Breast epithelium (tissue), 4 donors: ENCODE measurements around the gene PDZD2. TPM values are rescaled to one million over a fixed set of nuclear protein-coding genes. Genes with fewer than 3 reads are reported as not detected.
"Not testable (repeated sequence)": the region's sequence is repeated elsewhere in the genome, so short reads cannot be mapped to it uniquely, and the experiment has no call there.

Experiments used
- DNase-seq, 2 donors: peaks; one replicate each; pipeline ENCODE4 v3.0.0-alpha.2; 2019; ENCODE audit warnings: low spot score in 2 of 2
- H3K27ac ChIP-seq, 2 donors: fragments of 200-600 bp; sonication (generic) in 1 of 2; one replicate each; pipeline ENCODE4 v1.5.1; 2016 to 2019; ENCODE audit warnings: mild to moderate bottlenecking in 1 of 2
- H3K27me3 ChIP-seq, 2 donors: fragments of 200-600 bp; sonication (generic) in 1 of 2; one replicate each; pipeline versions ENCODE4 v1.5.1 to v1.6.0; 2017 to 2019; ENCODE audit warnings: control low read depth in 1 of 2, mild to moderate bottlenecking in 1 of 2
- H3K36me3 ChIP-seq: fragments of 200-600 bp; one replicate; pipeline ENCODE4 v1.5.1; 2019
- H3K4me1 ChIP-seq, 2 donors: fragments of 200-600 bp; sonication (generic); one replicate each; pipeline ENCODE4 v1.5.1; 2016 to 2019; ENCODE audit warnings: control low read depth in 1 of 2
- H3K4me3 ChIP-seq, 3 donors: fragments of 200-600 bp; sonication (generic); 1 replicate in 2 of 3; 2 replicates in 1 of 3; pipeline ENCODE4 v1.5.1; 2016 to 2019; ENCODE audit warnings: mild to moderate bottlenecking in 3 of 3, moderate library complexity in 2 of 3
- H3K9me3 ChIP-seq, 2 donors: fragments of 200-600 bp; sonication (generic) in 1 of 2; one replicate each; pipeline ENCODE4 v1.5.1; 2016 to 2019; ENCODE audit warnings: control low read depth in 1 of 2
- POLR2A ChIP-seq: fragments of 450-650 bp; IDR thresholded peaks from one replicate; pipeline ENCODE4 v1.6.1; 2016; ENCODE audit warnings: antibody characterized with exemption, mild to moderate bottlenecking, moderate library complexity
- POLR2AphosphoS5 ChIP-seq, 3 donors: sonication (generic); formaldehyde crosslinking; IDR thresholded peaks; one replicate each; pipeline ENCODE4 v1.6.1; 2017; ENCODE audit warnings: antibody characterized with exemption in 3 of 3
- intact Hi-C: fragments of 100-400 bp; cut with DNase I; formaldehyde crosslinking; loops from one replicate; pipeline ENCODE4 v1.15.1; 2023; ENCODE audit warnings: low total_unique reads
- total RNA-seq, 3 donors: library from RNA; depleted of rRNA; stranded (reverse); fragments of >200 nt; gene quantifications; one replicate each; pipeline ENCODE4 v1.1.0, GENCODE V29; 2016
- TF ChIP-seq, protein P1 (sequence below), 3 donors: fragments of 450-650 bp; IDR thresholded peaks; one replicate each; pipeline ENCODE4 v1.5.1; 2016 to 2017; ENCODE audit warnings: antibody characterized with exemption in 3 of 3, mild to moderate bottlenecking in 3 of 3, moderate library complexity in 3 of 3

PDZD2 gene
- total RNA-seq, 3 donors from 2014 or later = 16.8 to 23.3 (median 17.7) TPM

DNA sequence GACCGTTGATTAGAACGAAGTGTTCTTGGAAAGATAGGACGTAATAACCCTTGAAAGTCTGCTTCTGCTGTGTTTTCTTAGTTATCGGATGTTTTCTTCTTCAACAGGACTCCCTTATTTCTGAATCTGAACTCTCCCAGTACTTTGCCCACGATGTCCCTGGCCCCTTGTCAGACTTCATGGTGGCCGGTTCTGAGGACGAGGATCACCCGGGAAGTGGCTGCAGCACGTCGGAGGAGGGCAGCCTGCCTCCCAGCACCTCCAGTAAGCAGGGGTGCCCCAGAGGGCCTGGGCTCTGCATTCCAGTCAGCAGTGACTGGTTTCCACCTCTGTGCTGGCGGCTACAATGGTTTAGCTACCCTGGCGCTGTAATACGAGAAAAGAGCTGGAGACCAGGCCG is 433.1 kb downstream of the PDZD2 start:
- H3K27ac ChIP-seq = no peak overlapping the region
- no peak for TF ChIP-seq POLR2AphosphoS5 (IDR thresholded peaks at IDR 0.05)
- TF ChIP-seq POLR2A = no peak
- TF ChIP-seq, protein P1, sequence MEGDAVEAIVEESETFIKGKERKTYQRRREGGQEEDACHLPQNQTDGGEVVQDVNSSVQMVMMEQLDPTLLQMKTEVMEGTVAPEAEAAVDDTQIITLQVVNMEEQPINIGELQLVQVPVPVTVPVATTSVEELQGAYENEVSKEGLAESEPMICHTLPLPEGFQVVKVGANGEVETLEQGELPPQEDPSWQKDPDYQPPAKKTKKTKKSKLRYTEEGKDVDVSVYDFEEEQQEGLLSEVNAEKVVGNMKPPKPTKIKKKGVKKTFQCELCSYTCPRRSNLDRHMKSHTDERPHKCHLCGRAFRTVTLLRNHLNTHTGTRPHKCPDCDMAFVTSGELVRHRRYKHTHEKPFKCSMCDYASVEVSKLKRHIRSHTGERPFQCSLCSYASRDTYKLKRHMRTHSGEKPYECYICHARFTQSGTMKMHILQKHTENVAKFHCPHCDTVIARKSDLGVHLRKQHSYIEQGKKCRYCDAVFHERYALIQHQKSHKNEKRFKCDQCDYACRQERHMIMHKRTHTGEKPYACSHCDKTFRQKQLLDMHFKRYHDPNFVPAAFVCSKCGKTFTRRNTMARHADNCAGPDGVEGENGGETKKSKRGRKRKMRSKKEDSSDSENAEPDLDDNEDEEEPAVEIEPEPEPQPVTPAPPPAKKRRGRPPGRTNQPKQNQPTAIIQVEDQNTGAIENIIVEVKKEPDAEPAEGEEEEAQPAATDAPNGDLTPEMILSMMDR (IDR thresholded peaks at IDR 0.05) = no peak
- no peaks in the 10 kb centered on the region for H3K9me3 ChIP-seq
- intact Hi-C loops = no loop called here
- H3K36me3 ChIP-seq = no peaks in the 10 kb centered on the region
- H3K4me1 ChIP-seq = no peaks in the 10 kb centered on the region
- H3K27me3 ChIP-seq = no peaks in the 10 kb centered on the region
- no peak overlapping the region for H3K4me3 ChIP-seq
- DNase-seq = no peak

DNA sequence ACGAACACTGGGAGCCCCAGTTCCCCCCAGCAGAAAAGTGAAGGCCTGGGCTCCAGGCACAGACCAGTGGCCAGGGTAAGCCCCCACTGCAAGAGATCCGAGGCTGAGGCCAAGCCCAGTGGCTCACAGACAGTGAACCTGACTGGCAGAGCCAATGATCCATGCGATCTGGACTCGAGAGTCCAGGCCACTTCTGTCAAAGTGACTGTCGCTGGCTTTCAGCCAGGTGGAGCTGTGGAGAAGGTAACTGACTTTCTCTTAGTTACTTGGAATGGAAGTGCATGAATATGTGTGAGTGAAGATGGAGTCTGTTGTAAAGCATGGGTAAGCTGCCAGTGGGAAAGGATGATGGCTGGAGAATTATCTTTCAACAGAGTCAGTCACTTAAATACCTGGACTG is 435.5 kb downstream of the PDZD2 start:
- Histone ChIP-seq H3K9me3 (no peaks in the 10 kb centered on the region), H3K27ac (no peak overlapping the region), H3K36me3 (no peaks in the 10 kb centered on the region), H3K4me1 (no peaks in the 10 kb centered on the region), H3K27me3 (no peaks in the 10 kb centered on the region), H3K4me3 (no peak overlapping the region)
- DNase-seq = no peak
- TF ChIP-seq POLR2AphosphoS5 (IDR thresholded peaks at IDR 0.05) (no peak), POLR2A (no peak)
- TF ChIP-seq, protein P1 (IDR thresholded peaks at IDR 0.05) = no peak
- intact Hi-C loops = no loop called here

DNA sequence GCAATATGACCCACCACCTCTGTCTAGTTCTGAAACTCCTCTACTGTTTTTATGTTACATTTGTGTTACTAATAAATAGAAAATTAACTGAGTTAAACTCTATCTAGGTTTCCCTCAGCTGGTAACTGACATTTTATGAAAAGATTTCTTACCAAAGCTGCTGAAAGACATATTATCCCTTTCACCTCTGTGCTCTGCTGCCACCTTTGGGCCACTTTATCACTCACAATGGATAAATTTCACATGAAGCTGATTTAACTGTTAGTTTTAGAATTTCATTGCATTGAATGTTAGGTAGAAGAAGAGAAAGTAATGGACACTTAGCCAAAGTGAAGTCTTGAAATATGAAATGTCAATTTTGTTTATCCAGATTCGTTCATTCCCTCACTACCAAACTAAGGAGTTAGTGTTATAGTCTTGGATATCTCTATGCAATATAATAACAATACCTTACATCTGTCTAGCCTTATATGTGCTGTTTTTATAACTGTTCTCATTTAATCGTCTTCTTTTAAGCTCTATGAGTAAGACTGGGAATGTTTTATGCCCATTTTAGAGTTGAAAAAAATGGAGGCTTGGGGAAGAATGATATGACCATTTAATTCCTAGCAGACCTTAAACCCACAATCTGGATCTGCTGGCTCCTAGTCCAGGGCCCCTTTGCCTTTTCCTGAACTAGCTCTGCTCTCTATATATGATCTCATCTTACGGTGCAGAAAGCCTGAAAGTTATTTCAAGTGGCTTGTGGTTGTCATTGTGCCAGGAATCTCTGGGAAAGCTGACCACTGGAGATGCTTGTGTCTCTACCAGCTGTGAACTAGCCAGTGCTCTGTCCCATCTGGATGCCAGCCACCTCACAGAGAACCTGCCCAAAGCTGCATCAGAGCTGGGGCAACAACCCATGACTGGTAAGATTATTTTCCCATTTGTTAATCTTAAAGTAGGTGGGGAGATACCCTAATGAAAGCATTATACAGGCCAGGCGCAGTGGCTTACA is 438.1 kb downstream of the PDZD2 start:
- DNase-seq = no peak
- no peaks in the 10 kb centered on the region for H3K27me3 ChIP-seq
- H3K9me3 ChIP-seq = no peaks in the 10 kb centered on the region
- H3K4me1 ChIP-seq = no peaks in the 10 kb centered on the region
- TF ChIP-seq POLR2AphosphoS5 (IDR thresholded peaks at IDR 0.05) = no peak
- TF ChIP-seq, protein P1 (IDR thresholded peaks at IDR 0.05) = peak; percentile 33 to 79 (median 66)
- H3K27ac ChIP-seq = no peak overlapping the region
- no peak overlapping the region for H3K4me3 ChIP-seq
- H3K36me3 ChIP-seq = no peaks in the 10 kb centered on the region
- intact Hi-C loops = no loop called here

DNA sequence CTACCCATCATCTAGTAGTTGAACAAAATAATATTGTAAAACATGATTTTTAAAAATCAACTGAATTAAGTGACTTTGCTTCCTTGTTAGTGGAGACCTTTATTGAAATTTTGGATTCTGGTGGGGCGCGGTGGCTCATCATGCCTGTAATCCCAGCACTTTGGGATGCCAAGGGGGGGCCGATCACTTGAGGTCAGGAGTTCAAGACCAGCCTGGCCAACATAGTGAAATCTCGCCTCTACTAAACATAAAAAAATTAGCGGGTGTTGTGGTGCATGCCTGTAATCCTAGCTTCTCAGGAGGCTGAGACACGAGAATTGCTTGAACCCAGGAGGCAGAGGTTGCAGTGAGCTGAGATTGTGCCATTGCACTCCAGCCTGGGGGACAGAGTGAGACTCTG is 439.9 kb downstream of the PDZD2 start:
- H3K9me3 ChIP-seq, H3K36me3 ChIP-seq, H3K4me3 ChIP-seq, H3K4me1 ChIP-seq, H3K27me3 ChIP-seq, H3K27ac ChIP-seq, DNase-seq, intact Hi-C loops: not testable (repeated sequence)

DNA sequence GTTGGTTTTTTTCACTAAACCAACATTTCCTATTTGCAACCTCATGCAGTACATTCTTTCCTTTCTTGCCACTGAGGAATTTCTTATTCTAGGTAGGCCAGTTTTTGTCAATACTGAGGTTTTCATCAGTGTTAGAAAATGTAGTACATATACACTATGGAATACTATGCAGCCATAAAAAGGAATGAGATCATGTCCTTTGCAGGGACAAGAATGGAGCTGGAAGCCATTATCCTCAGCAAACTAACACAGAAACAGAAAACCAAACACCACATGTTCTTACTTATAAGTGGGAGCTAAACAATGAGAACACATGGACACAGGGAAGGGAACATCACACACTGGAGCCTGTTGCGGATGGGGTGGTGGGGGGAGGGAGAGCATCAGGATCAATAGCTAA is 441.6 kb downstream of the PDZD2 start:
- H3K4me3 ChIP-seq, H3K36me3 ChIP-seq, H3K27ac ChIP-seq, DNase-seq, H3K9me3 ChIP-seq, H3K4me1 ChIP-seq, intact Hi-C loops, H3K27me3 ChIP-seq: not testable (repeated sequence)

DNA sequence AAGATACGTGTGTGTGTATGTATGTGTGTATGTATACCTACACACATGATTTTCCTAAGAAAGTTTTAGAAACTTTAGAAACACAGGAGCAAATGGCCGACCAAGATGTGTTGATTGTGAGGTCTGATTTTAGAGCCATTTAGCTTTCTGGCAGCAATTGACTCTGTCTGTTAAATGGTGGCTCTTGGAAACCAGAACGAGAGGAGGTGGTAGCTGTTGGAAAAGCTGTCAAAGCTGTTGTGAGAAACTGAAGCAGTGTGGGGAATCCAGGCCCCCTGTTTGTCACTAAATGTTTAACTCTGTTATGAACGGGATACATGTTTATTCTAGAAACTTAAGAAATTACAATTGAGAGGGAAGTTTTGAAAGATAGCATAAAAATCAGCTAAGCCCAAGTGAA is 443.8 kb downstream of the PDZD2 start:
- peaks cover 0 to 2% of the 10 kb centered on the region in 2 donors for H3K9me3 ChIP-seq
- TF ChIP-seq POLR2A = no peak
- TF ChIP-seq, protein P1 (IDR thresholded peaks at IDR 0.05) = no peak
- no peak for TF ChIP-seq POLR2AphosphoS5 (IDR thresholded peaks at IDR 0.05)
- no peaks in the 10 kb centered on the region for H3K27me3 ChIP-seq
- H3K4me1 ChIP-seq = no peaks in the 10 kb centered on the region
- no peaks in the 10 kb centered on the region for H3K36me3 ChIP-seq
- intact Hi-C loops = no loop called here
- H3K27ac ChIP-seq = no peak overlapping the region
- no peak overlapping the region for H3K4me3 ChIP-seq
- no peak for DNase-seq
